GM12878 (cell line): ENCODE measurements around the gene PELO. TPM values are rescaled to one million over a fixed set of nuclear protein-coding genes. Genes with fewer than 3 reads are reported as not detected.

ENCODE experiments used
- ATAC-seq: fragments of 200-7000 bp; cut with Tn5 transposase; 3 replicates; pipeline ENCODE4 v1.9.1; 2020; ENCODE audit warnings: mild to moderate bottlenecking, moderate library complexity
- BruUV-seq: library from RNA; stranded (reverse); fragments of 400-500 nt; replicated peaks from 2 replicates; lab custom pipeline; 2021; lab: Mats Ljungman, UMichigan
- CTCF ChIA-PET: fragments of 300-600 bp; sonication (Branson Sonifier 250); formaldehyde crosslinking; extraction: SDS; loops from one replicate; lab custom pipeline; 2021; ENCODE audit warnings: inconsistent platforms; lab: Yijun Ruan, JAX
- POLR2A ChIA-PET: fragments of 350-600 bp; formaldehyde crosslinking; extraction: SDS; loops from one replicate; lab custom pipeline; 2021; ENCODE audit warnings: inconsistent platforms; lab: Charles Lee
- RAD21 ChIA-PET: fragments of 300-600 bp; sonication (Branson Sonifier 250); formaldehyde crosslinking; loops from one replicate; lab custom pipeline; 2023; ENCODE audit warnings: antibody characterized with exemption; ENCODE audit not compliant: unreplicated experiment; lab: Charles Lee
- SMC1A ChIA-PET: fragments of 300-600 bp; sonication (Branson Sonifier 250); formaldehyde crosslinking; loops from one replicate; lab custom pipeline; 2023; ENCODE audit not compliant: unreplicated experiment, uncharacterized antibody; lab: Charles Lee
- DNase-seq: peaks from one replicate; pipeline ENCODE4 v3.0.0-alpha.2; 2011; ENCODE audit warnings: low read depth, low spot score
- FAIRE-seq: peaks from 3 replicates; lab custom pipeline; 2011; peaks lifted over from hg19 to GRCh38; lab: Jason Lieb, UNC
- H2AFZ ChIP-seq: 2 replicates; pipeline ENCODE4 v1.6.0; 2011; ENCODE audit warnings: low read depth, low read length, control low read depth; ENCODE audit not compliant: control insufficient read depth
- H3K27ac ChIP-seq: 2 replicates; pipeline ENCODE4 v1.5.1; 2011; ENCODE audit warnings: control low read depth; ENCODE audit not compliant: control insufficient read depth, insufficient read depth
- H3K27me3 ChIP-seq, 2 experiments: replicated peaks in 1 of 2; 2 replicates each; pipeline versions ENCODE4 v1.6.0 to v1.6.1; 2011; ENCODE audit warnings: low read length in 1 of 2; ENCODE audit not compliant: control insufficient read depth in 2 of 2, insufficient read depth in 2 of 2
- H3K36me3 ChIP-seq, 2 experiments: 2 replicates each; pipeline ENCODE4 v1.5.1; 2011; ENCODE audit warnings: low read length in 1 of 2; ENCODE audit not compliant: control insufficient read depth in 2 of 2, insufficient read depth in 2 of 2
- H3K4me1 ChIP-seq: 2 replicates; pipeline ENCODE4 v1.6.1; 2011; ENCODE audit warnings: mild to moderate bottlenecking, low read length, moderate library complexity, mixed read lengths; ENCODE audit not compliant: control insufficient read depth, insufficient read depth
- H3K4me2 ChIP-seq: 2 replicates; pipeline ENCODE4 v1.6.0; 2011; ENCODE audit warnings: control low read depth; ENCODE audit not compliant: control insufficient read depth, insufficient read depth
- H3K4me3 ChIP-seq: fragments of 200-600 bp; sonication (generic); 2 replicates; pipeline ENCODE4 v1.5.1; 2016
- H3K79me2 ChIP-seq: 2 replicates; pipeline ENCODE4 v1.6.0; 2011; ENCODE audit warnings: low read length; ENCODE audit not compliant: control insufficient read depth, insufficient read depth
- H3K9ac ChIP-seq: 2 replicates; pipeline ENCODE4 v1.8.0; 2011; ENCODE audit warnings: low read length, control low read depth, mixed read lengths; ENCODE audit not compliant: control insufficient read depth, insufficient read depth
- H3K9me3 ChIP-seq: replicated peaks from 3 replicates; pipeline ENCODE4 v1.5.1; 2011; ENCODE audit warnings: mild to moderate bottlenecking, low read length; ENCODE audit not compliant: control insufficient read depth, insufficient read depth
- H4K20me1 ChIP-seq: 2 replicates; pipeline ENCODE4 v1.6.0; 2011; ENCODE audit not compliant: control insufficient read depth, insufficient read depth
- HDAC2 ChIP-seq: fragments of 200-600 bp; sonication (generic); IDR thresholded peaks from 2 replicates; pipeline ENCODE4 v1.6.1; 2017
- LARP7 ChIP-seq: fragments of 450-650 bp; IDR thresholded peaks from 2 replicates; pipeline ENCODE4 v1.6.1; 2017; ENCODE audit warnings: mild to moderate bottlenecking
- NBN ChIP-seq: fragments of 450-650 bp; IDR thresholded peaks from 2 replicates; pipeline ENCODE4 v1.6.1; 2016
- NR2F1 ChIP-seq: fragments of 450-650 bp; conservative IDR thresholded peaks from 2 replicates; pipeline ENCODE4 v1.6.1; 2017; ENCODE audit warnings: mild to moderate bottlenecking
- POLR2A ChIP-seq: IDR thresholded peaks from 2 replicates; pipeline ENCODE4 v1.6.1; 2011; ENCODE audit warnings: low read depth, mild to moderate bottlenecking, low read length
- RBBP5 ChIP-seq: fragments of 200-600 bp; sonication (generic); conservative IDR thresholded peaks from 2 replicates; pipeline ENCODE4 v1.6.1; 2016
- SP1 ChIP-seq: IDR thresholded peaks from one replicate; pipeline ENCODE4 v1.6.1; 2011; ENCODE audit warnings: low read depth, low read length
- SPI1 ChIP-seq: IDR thresholded peaks from 2 replicates; pipeline ENCODE4 v1.6.1; 2011; ENCODE audit warnings: low read depth, mild to moderate bottlenecking, low read length, moderate library complexity, borderline replicate concordance; ENCODE audit not compliant: insufficient read depth
- ZNF207 ChIP-seq: fragments of 450-650 bp; IDR thresholded peaks from 2 replicates; pipeline ENCODE4 v1.6.1; 2014; ENCODE audit warnings: antibody characterized with exemption, mild to moderate bottlenecking, borderline replicate concordance
- WGBS: methylation state at CpG from one replicate; pipeline ENCODE4 v1.1.6; 2016; ENCODE audit warnings: low lambda C conversion rate; ENCODE audit not compliant: insufficient replicate concordance, insufficient coverage; ENCODE audit errors: missing lambda C conversion rate; 5-methylcytosine and 5-hydroxymethylcytosine counted together
- in situ Hi-C: fragments of 300-500 bp; cut with MboI; formaldehyde crosslinking; loops from 9 replicates; pipeline ENCODE4 v1.14.3; 2018; ENCODE audit warnings: mixed read lengths
- intact Hi-C: fragments of 100-400 bp; cut with micrococcal nuclease; formaldehyde crosslinking; loops from one replicate; pipeline ENCODE4 v1.14.2; 2022; ENCODE audit not compliant: unreplicated experiment
- polyA plus RNA-seq, 11 experiments: library from polyadenylated mRNA; depleted of rRNA in 4 of 11; unstranded in 6 of 11; stranded (reverse) in 5 of 11; fragments of >200 nt; fragmentation: Nextera tagmentation in 4 of 11; fragmentation: Illumina TruSeq in 1 of 11; extraction: Ambion mirVana in 4 of 11; extraction: Trizol in 1 of 11; gene quantifications; 1 replicate in 1 of 11; 2 replicates in 10 of 11; pipeline versions ENCODE4 v1.2.1 to v1.2.3, GENCODE V29; 2011 to 2016; ENCODE audit warnings: inconsistent platforms in 2 of 11, missing spikeins in 2 of 11, low read depth in 1 of 11
- total RNA-seq, 4 experiments: library from RNA; depleted of rRNA in 3 of 4; stranded (reverse); fragments of >200 nt in 3 of 4; fragmentation: Illumina TruSeq in 1 of 4; extraction: Trizol in 1 of 4; gene quantifications; 2 replicates each; pipeline versions ENCODE4 v1.2.1 to v1.2.3, GENCODE V29; 2013 to 2021
- TF ChIP-seq, protein P1 (sequence below): IDR thresholded peaks from 2 replicates; pipeline ENCODE4 v1.6.1; 2012; ENCODE audit warnings: low read depth, low read length, improper control_type of control experiment
- TF ChIP-seq, protein P2 (sequence below): IDR thresholded peaks from 2 replicates; pipeline ENCODE4 v1.6.1; 2011; ENCODE audit warnings: low read depth, mild to moderate bottlenecking, low read length, moderate library complexity, borderline replicate concordance; ENCODE audit errors: extremely low read depth
- TF ChIP-seq, protein P3 (sequence below): fragments of 450-650 bp; IDR thresholded peaks from 2 replicates; pipeline ENCODE4 v1.6.1; 2018; ENCODE audit warnings: mild to moderate bottlenecking, low read depth, moderate library complexity; ENCODE audit not compliant: partially characterized antibody
- TF ChIP-seq, protein P4 (sequence below): fragments of 450-650 bp; IDR thresholded peaks from 2 replicates; pipeline ENCODE4 v1.6.1; 2018; ENCODE audit warnings: borderline replicate concordance, mild to moderate bottlenecking; ENCODE audit not compliant: partially characterized antibody

PELO gene
- total and polyA plus RNA-seq, 10 of the 15 experiments (the other 5 are each of a cell fraction or from before 2014, with no cell fraction given): 5.6 to 11.9 (median 8.7) TPM

DNA sequence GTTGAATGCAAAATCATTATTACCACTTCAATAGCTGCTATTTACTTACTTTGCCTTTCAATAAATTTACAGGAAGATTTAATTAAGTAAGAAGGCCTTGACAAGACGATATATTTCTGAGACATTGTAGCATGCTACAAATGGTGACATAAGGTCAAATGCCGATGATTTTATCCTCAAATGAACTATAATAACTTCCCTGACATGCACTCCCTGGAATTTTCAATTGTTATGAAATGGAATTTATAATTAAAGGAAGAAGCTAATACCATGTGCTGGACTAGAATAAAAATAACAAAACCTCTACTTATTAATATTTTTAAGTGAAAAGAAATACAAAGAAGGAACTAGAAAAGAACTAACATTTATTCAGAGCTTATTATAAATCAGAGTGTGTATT lies 30.2 kb upstream of the PELO start (continued):
- TF ChIP-seq, protein P1, sequence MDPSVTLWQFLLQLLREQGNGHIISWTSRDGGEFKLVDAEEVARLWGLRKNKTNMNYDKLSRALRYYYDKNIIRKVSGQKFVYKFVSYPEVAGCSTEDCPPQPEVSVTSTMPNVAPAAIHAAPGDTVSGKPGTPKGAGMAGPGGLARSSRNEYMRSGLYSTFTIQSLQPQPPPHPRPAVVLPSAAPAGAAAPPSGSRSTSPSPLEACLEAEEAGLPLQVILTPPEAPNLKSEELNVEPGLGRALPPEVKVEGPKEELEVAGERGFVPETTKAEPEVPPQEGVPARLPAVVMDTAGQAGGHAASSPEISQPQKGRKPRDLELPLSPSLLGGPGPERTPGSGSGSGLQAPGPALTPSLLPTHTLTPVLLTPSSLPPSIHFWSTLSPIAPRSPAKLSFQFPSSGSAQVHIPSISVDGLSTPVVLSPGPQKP: no peak
- no peak for TF ChIP-seq LARP7
- no peak for TF ChIP-seq POLR2A
- TF ChIP-seq, protein P2, sequence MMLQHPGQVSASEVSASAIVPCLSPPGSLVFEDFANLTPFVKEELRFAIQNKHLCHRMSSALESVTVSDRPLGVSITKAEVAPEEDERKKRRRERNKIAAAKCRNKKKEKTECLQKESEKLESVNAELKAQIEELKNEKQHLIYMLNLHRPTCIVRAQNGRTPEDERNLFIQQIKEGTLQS: no peak
- TF ChIP-seq, protein P3, sequence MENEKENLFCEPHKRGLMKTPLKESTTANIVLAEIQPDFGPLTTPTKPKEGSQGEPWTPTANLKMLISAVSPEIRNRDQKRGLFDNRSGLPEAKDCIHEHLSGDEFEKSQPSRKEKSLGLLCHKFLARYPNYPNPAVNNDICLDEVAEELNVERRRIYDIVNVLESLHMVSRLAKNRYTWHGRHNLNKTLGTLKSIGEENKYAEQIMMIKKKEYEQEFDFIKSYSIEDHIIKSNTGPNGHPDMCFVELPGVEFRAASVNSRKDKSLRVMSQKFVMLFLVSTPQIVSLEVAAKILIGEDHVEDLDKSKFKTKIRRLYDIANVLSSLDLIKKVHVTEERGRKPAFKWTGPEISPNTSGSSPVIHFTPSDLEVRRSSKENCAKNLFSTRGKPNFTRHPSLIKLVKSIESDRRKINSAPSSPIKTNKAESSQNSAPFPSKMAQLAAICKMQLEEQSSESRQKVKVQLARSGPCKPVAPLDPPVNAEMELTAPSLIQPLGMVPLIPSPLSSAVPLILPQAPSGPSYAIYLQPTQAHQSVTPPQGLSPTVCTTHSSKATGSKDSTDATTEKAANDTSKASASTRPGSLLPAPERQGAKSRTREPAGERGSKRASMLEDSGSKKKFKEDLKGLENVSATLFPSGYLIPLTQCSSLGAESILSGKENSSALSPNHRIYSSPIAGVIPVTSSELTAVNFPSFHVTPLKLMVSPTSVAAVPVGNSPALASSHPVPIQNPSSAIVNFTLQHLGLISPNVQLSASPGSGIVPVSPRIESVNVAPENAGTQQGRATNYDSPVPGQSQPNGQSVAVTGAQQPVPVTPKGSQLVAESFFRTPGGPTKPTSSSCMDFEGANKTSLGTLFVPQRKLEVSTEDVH: no peak

DNA sequence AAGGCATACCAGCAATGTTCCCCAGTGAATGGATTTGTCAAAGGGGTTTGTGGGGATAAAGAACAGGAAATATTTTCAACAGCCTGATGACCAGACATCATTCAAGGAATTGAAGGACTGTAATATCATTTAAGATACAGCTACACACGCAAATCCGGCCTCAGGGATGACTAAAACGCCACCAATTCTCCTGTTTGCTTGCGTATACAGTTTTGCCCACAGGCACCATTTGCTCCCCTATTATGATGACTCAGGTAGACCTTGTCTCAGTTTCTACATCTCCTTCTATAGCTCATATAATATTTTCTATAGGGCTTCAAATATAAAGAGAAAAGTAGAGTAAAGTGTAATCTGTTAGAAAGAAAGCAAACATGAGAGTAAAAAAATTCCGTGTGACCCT lies 29.7 kb upstream of the PELO start:
- Histone ChIP-seq H3K4me2 (no peak overlapping the region), H2AFZ (no peak overlapping the region), H4K20me1 (no peaks in the 10 kb centered on the region), H3K4me3 (no peak overlapping the region), H3K79me2 (no peaks in the 10 kb centered on the region), H3K9ac (no peak overlapping the region), H3K27ac (no peak overlapping the region), H3K27me3 (no peaks in the 10 kb centered on the region), H3K9me3 (no peaks in the 10 kb centered on the region), H3K4me1 (no peaks in the 10 kb centered on the region), H3K36me3 (no peaks in the 10 kb centered on the region)
- intact Hi-C loops: no loop called here
- TF ChIP-seq, protein P4, sequence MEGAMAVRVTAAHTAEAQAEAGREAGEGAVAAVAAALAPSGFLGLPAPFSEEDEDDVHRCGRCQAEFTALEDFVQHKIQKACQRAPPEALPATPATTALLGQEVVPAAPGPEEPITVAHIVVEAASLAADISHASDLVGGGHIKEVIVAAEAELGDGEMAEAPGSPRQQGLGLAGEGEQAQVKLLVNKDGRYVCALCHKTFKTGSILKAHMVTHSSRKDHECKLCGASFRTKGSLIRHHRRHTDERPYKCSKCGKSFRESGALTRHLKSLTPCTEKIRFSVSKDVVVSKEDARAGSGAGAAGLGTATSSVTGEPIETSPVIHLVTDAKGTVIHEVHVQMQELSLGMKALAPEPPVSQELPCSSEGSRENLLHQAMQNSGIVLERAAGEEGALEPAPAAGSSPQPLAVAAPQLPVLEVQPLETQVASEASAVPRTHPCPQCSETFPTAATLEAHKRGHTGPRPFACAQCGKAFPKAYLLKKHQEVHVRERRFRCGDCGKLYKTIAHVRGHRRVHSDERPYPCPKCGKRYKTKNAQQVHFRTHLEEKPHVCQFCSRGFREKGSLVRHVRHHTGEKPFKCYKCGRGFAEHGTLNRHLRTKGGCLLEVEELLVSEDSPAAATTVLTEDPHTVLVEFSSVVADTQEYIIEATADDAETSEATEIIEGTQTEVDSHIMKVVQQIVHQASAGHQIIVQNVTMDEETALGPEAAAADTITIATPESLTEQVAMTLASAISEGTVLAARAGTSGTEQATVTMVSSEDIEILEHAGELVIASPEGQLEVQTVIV: no peak
- TF ChIP-seq SPI1 (no peak), NR2F1 (no peak), SP1 (no peak), RBBP5 (no peak), NBN (no peak), ZNF207 (no peak), HDAC2 (no peak)
- WGBS: 58% methylated on average over 5 of the region's 5 CpGs
- DNase-seq (no peak), FAIRE-seq (no peak), ATAC-seq (no peak)
- ChIA-PET CTCF (interaction anchor here (0.8 kb wide), 1 partner anchor 205 kb away, joined by 3 read pairs; no protein-coding TSS in a partner anchor), SMC1A (no interaction called here), RAD21 (no interaction called here), POLR2A (no interaction called here)
- BruUV-seq: no TSS peak
- in situ Hi-C loops: no loop called here
